ENCODE data around the gene OR2M2.

OR2M2 gene, protein sequence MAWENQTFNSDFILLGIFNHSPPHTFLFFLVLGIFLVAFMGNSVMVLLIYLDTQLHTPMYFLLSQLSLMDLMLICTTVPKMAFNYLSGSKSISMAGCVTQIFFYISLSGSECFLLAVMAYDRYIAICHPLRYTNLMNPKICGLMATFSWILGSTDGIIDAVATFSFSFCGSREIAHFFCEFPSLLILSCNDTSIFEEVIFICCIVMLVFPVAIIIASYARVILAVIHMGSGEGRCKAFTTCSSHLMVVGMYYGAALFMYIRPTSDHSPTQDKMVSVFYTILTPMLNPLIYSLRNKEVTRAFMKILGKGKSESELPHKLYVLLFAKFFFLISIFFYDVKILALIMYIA

GRCh38 chr1:248174521-248174920 is at the start of gene OR2M2:
Gene OR2M2 (plus strand): TSS chr1:248174821. CDS start chr1:248179986, 5,165 bp downstream.
- DNase-seq: no peak

DNA sequence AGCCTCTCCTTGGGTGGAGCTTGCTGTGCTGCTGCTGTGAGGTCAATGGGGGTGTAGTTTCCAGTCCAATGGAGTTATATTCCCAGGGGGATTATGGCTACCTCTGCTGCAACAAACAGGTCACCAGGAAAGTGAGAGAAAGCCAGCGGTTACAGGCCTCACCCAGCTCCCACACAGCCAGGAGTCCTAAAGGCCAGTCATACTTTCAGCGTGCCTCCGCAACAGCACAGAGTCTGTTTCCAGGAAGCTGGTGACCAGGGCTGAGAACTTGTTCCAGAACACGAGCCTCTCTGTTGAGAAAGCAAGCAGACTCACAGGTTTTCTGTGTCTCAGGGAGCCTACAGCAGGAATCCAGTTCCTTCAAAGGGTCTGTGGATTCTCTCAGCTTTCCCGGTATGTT is 47.0 kb upstream of the OR2M2 start:
- no peak for DNase-seq

GRCh38 chr1:248136811-248137210 is 37.8 kb upstream of the OR2M2 start:
- no peak for DNase-seq

GRCh38 chr1:248140846-248141245 is 33.8 kb upstream of the OR2M2 start:
- DNase-seq: no peak

DNA sequence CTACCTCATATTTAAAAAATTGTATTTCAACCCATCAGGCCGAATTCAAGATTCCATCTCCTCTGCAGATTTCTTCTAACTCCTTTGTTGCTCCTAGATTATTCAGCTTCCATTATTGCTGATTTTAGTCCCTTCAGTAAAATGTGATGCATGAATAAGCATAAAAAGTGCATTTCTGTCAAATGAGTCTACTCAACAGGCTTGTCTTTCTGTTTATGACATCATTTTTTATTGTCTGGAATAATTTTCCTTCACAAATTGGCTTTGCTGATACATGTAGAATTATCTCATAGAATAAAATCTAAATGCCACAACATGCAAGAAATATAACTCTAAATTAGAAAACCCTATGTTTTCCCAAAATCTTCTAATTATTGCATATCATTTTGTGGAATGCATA is 31.3 kb upstream of the OR2M2 start:
- no peak for DNase-seq

- DNase-seq: no peak
These were observed 30.0 kb upstream of the OR2M2 start, which contains the start of gene OR2M5 for GRCh38 chr1:248144513-248145198. Gene OR2M5 (plus strand): TSS chr1:248145148. CDS start chr1:248145148, 0 bp downstream.

DNA sequence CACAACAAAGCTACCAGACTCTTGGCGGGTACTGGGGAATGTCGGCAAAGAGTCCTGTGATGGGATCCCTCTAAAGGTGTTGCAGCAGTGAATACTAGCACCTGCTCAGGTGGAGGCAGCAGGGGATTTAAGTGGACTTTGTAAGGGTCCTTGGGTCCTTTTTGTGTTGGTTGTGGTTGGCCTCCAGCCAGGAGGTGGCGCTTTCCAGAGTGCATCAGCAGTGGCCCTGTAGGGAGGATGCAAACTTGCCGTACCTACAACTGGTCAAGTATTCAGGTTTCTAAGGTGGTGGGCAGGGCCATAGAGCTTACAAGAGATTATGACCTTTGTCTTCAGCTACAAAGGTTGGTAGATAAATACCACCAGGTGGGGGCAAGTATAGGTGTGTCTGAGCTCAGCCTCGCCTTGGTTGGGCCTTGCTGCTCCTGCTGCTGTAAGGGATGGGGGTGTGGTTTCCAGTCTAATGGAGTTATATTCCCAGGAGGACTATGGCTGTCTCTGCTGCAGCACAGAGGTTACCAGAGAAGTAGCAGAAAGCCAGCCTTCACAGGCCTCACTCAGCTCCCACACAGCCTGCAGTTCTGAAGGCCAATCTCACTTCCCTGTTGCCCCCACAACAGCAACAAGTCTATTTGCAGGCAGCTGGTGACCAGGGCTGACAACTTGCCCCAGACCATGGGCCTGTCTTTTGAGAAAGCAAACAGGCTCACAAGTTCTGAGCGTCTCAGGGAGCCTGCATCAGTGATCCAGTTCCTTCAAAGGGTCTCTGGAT is 22.4 kb upstream of the OR2M2 start:
- no peak for DNase-seq

GRCh38 chr1:248155927-248156326 is 18.7 kb upstream of the OR2M2 start:
- DNase-seq: no peak

- DNase-seq: no peak
These were observed 15.9 kb upstream of the OR2M2 start for GRCh38 chr1:248158758-248159157.

- DNase-seq: no peak
These were observed 10.6 kb upstream of the OR2M2 start for GRCh38 chr1:248164031-248164430.

DNA sequence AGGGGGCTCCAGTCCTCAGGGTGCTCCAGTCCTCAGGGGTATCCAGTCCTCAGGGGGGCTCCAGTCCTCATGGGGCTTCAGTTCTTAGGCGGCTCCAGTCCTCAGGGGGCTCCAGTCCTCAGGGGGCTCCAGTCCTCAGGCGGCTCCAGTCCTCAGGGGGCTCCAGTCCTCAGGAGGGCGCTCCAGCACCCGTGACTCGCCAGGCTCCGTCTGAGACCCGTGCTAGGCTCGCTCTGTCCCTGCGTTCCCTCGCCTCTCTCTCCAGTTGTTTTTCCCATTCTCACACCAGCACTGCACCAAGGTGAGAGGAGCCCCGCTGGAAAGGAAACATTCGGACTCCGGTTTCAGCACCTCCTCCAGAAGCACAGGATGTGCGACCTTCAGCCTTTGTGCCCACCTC is 9.4 kb upstream of the OR2M2 start:
- DNase-seq: no peak

GRCh38 chr1:248183996-248184395 is 9.4 kb downstream of the OR2M2 start:
- no peak for DNase-seq

DNA sequence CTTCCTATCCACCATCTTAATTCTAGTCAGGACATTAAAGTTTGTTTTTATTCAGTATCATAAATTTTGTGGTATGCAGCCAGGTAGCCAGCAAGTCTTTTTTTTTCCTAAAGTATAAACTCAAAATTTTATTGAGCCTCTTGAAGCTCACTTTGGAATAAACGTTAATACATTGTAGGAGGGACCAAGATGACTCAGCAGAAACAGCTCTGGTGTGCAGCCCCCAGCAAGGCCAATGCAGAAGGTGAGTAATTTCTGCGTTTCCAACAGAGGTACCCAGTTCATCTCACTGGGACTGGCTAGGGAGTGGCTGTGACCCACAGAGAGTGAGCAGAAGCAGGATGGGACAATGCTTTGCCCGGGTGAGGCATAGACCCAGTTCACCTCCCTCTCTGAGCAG is 12.7 kb downstream of the OR2M2 start:
- no peak for DNase-seq

- DNase-seq: no peak
These were observed 14.4 kb downstream of the OR2M2 start for GRCh38 chr1:248189026-248189425.

- no peak for DNase-seq
These were observed 19.5 kb downstream of the OR2M2 start for GRCh38 chr1:248194117-248194516.

DNA sequence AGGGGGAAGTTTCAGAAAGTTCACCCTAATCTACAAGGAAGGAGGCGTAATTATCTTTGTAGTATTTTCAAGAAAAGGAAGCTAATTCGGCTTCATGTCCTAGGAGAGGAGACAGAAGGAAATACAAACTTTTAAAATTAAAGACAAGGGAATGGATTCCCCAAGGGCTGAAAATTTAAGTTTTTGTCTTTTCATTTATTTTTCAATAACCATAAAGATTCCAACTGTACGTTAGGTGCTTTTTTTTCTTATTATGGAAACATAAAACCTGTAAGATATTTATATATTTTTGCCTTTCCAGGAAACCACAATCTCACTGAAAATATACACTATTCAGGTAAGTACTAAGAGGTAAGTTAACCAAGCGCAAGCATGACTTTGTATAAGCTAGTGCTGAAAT is 22.3 kb downstream of the OR2M2 start, which contains the start of gene OR2M3:
TSS of gene OR2M3 (plus strand) at position 301 of the 400 bp plus-strand sequence. CDS start 5,803 bp downstream, outside the sequence.
- DNase-seq: no peak

DNA sequence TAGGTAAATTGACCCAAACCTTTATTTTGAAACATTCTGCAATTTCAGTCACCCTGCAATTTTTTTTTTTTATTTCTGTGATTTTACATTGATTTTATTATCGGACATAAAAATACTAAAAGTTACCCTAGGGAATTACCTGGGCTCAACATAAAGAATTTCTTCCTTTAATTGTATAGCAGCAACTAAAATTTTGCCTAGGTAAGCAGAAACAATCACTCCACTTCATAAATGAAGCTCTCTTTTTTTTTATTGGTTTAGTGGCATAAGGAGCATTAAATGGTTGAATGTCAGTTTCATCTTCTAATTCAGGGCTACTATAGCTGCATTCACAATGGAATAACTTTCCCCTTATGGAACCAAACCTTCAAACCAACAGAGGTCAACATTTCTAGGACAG is 41.3 kb downstream of the OR2M2 start:
- DNase-seq: no peak

DNA sequence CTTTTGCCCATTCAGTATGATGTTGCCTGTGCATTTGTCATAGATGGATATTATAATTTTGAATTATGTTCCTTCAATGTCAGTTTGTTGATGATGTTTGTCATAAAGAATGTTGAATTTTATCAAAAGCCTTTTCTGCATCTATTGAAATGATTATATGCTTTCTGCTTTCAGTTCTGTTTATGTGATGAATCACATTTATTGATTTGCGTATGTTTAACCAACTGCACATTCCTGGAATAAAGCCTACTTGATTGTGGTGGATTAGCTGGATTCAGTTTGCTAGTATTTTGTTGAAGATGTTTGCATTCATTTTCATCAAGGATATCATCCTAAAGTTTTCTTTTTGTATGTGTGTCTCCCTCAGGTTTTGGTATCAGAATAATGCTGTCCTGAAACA is 50.9 kb downstream of the OR2M2 start:
- no peak for DNase-seq

GRCh38 chr1:248229360-248229908 is 54.8 kb downstream of the OR2M2 start:
- DNase-seq: no peak
